Spinal cord (tissue), 10 donors: ENCODE data around the gene BRCA1. TPM values are rescaled to one million over a fixed set of nuclear protein-coding genes. Genes with fewer than 3 reads are reported as not detected.
"Not testable (repeated sequence)": the region's sequence is repeated elsewhere in the genome, so short reads cannot be mapped to it uniquely, and the experiment has no call there.

Experiments used
- DNase-seq, 6 donors: peaks; one replicate each; pipeline versions ENCODE4 v3.0.0 to v3.0.0-alpha.2; 2013 to 2015; ENCODE audit warnings: low spot score in 6 of 6, low read depth in 4 of 6
- H3K27ac ChIP-seq: one replicate; pipeline ENCODE4 v1.5.1; 2013; ENCODE audit warnings: low read depth, low read length, control low read depth
- H3K27me3 ChIP-seq: one replicate; pipeline ENCODE4 v1.6.1; 2013; ENCODE audit warnings: low read length; ENCODE audit not compliant: control insufficient read depth, insufficient read depth
- H3K36me3 ChIP-seq: one replicate; pipeline ENCODE4 v1.6.1; 2013; ENCODE audit warnings: low read length; ENCODE audit not compliant: control insufficient read depth, insufficient read depth
- H3K4me1 ChIP-seq: one replicate; pipeline ENCODE4 v1.6.1; 2013; ENCODE audit warnings: low read length; ENCODE audit not compliant: control insufficient read depth, insufficient read depth
- H3K4me3 ChIP-seq: one replicate; pipeline ENCODE4 v1.5.1; 2013; ENCODE audit warnings: low read depth, low read length, control low read depth
- H3K9me3 ChIP-seq: one replicate; pipeline ENCODE4 v1.6.1; 2013; ENCODE audit warnings: low read length; ENCODE audit not compliant: control insufficient read depth, insufficient read depth
- WGBS: methylation state at CpG from one replicate; pipeline ENCODE4 v1.1.5; 2013; ENCODE audit warnings: missing lambda C conversion rate; ENCODE audit not compliant: insufficient coverage; 5-methylcytosine and 5-hydroxymethylcytosine counted together
- long read RNA-seq, 4 donors: transcript quantifications; one replicate each; lab custom pipeline, GENCODE V29; 2026
- polyA plus RNA-seq, 2 donors: library from polyadenylated mRNA; unstranded; fragments of 120-200 nt; gene quantifications; one replicate each; pipeline ENCODE4 v1.2.1, GENCODE V29; 2013; ENCODE audit not compliant: insufficient read length in 2 of 2
- total RNA-seq, 2 donors: library from RNA; depleted of rRNA in 1 of 2; stranded (reverse); fragments of 120-200 nt in 1 of 2; fragments of >200 nt in 1 of 2; gene quantifications; one replicate each; pipeline versions ENCODE4 v1.2.3 to v1.2.4, GENCODE V29; 2013 to 2014
- donor health status: healthy.

BRCA1 gene
- 10 to 100 TPM; 11.7 to 16.2 TPM for total RNA-seq
- 1 to 10 TPM; 8.5 to 9.1 TPM for polyA plus RNA-seq
- long read RNA-seq, donor 1, partial matches to known transcripts: 0 of 6 reads
- long read RNA-seq, donor 1, other reads (novel, unspliced or antisense): 6 of 6 reads
- long read RNA-seq, donor 2, partial matches to known transcripts: 7 of 7 reads
- long read RNA-seq, donor 2, other reads (novel, unspliced or antisense): 0 of 7 reads
- long read RNA-seq, donor 3, partial matches to known transcripts: 10 of 11 reads
- long read RNA-seq, donor 3, other reads (novel, unspliced or antisense): 0 of 11 reads
- long read RNA-seq, donor 4, partial matches to known transcripts: 92 of 103 reads
- long read RNA-seq, donor 4, other reads (novel, unspliced or antisense): 11 of 103 reads

GRCh38 chr17:43125133-43125966 lies at the start of gene BRCA1:
Gene BRCA1 (minus strand): TSS chr17:43125364. CDS start chr17:43124096, 1,268 bp downstream.
- under 1% methylated on average over 25 of the region's 38 CpGs for WGBS

GRCh38 chr17:43171586-43172487 lies 46.7 kb upstream of the BRCA1 start:
- Histone ChIP-seq H3K36me3 (peaks cover 8% of the 10 kb centered on the region), H3K27ac (peak overlapping the region; percentile 98), H3K9me3 (no peaks in the 10 kb centered on the region), H3K4me1 (peaks cover 31% of the 10 kb centered on the region), H3K4me3 (peak overlapping the region; percentile 70), H3K27me3 (no peaks in the 10 kb centered on the region)
- peak in 4 of 6 donors; percentile 15 to 76 (median 47) for DNase-seq
- WGBS: 35% methylated on average over 9 of the region's 12 CpGs

More at GRCh38 chr17:43125133-43125966, at the start of gene BRCA1:
- peak within 1 kb of the TSS; percentile 67 for H3K27ac ChIP-seq
- H3K4me3 ChIP-seq: peak within 1 kb of the TSS; percentile 92
- H3K4me1 ChIP-seq: peaks cover 18% of the 10 kb centered on the region
- DNase-seq: peak; percentile 92 to 100 (median 97)
- H3K9me3 ChIP-seq: no peaks in the 10 kb centered on the region
- no peaks in the 10 kb centered on the region for H3K27me3 ChIP-seq
- H3K36me3 ChIP-seq: peaks cover 17% of the 10 kb centered on the region

GRCh38 chr17:43170766-43171585 lies 45.8 kb upstream of the BRCA1 start, which contains the start of gene NBR1:
Gene NBR1 (plus strand): TSS chr17:43171214. CDS start chr17:43175800, 4,586 bp downstream.
- peak; percentile 98 to 100 (median 99) for DNase-seq
- Histone ChIP-seq H3K36me3 (peaks cover 11% of the 10 kb centered on the region), H3K27ac (peak within 1 kb of the TSS; percentile 98), H3K4me1 (peaks cover 31% of the 10 kb centered on the region), H3K27me3 (no peaks in the 10 kb centered on the region), H3K4me3 (peak within 1 kb of the TSS; percentile 70), H3K9me3 (no peaks in the 10 kb centered on the region)
- WGBS: under 1% methylated on average over 33 of the region's 41 CpGs

GRCh38 chr17:43170140-43170765 lies 45.1 kb upstream of the BRCA1 start:
- Histone ChIP-seq H3K4me3 (peak overlapping the region; percentile 70), H3K4me1 (peaks cover 31% of the 10 kb centered on the region), H3K27me3 (no peaks in the 10 kb centered on the region), H3K9me3 (no peaks in the 10 kb centered on the region), H3K27ac (peak overlapping the region; percentile 98), H3K36me3 (peaks cover 11% of the 10 kb centered on the region)
- DNase-seq: peak; percentile 82 to 98 (median 92)
- 0% methylated on average over 22 of the region's 27 CpGs for WGBS

GRCh38 chr17:43169561-43170139 lies 44.5 kb upstream of the BRCA1 start:
- Histone ChIP-seq H3K27me3 (no peaks in the 10 kb centered on the region), H3K4me3 (peak overlapping the region; percentile 70), H3K9me3 (no peaks in the 10 kb centered on the region), H3K36me3 (peaks cover 11% of the 10 kb centered on the region), H3K27ac (peak overlapping the region; percentile 98), H3K4me1 (peaks cover 31% of the 10 kb centered on the region)
- peak in 1 of 6 donors; percentile 7 for DNase-seq
- WGBS: 3% methylated on average over 29 of the region's 29 CpGs

- H3K4me1 ChIP-seq: peaks cover 19% of the 10 kb centered on the region
- not testable (repeated sequence) for H3K36me3 ChIP-seq, DNase-seq, H3K9me3 ChIP-seq, H3K4me3 ChIP-seq, H3K27me3 ChIP-seq, H3K27ac ChIP-seq
Observed at GRCh38 chr17:43165971-43166370, 40.8 kb upstream of the BRCA1 start.

GRCh38 chr17:43159957-43160356 lies 34.8 kb upstream of the BRCA1 start:
- H3K27me3 ChIP-seq, H3K9me3 ChIP-seq, H3K27ac ChIP-seq, H3K4me3 ChIP-seq, DNase-seq, H3K4me1 ChIP-seq: not testable (repeated sequence)
- WGBS: 96% methylated on average over 6 of the region's 8 CpGs
- peaks cover 16% of the 10 kb centered on the region for H3K36me3 ChIP-seq

- H3K27ac ChIP-seq, DNase-seq, H3K4me1 ChIP-seq, H3K9me3 ChIP-seq, H3K4me3 ChIP-seq, H3K27me3 ChIP-seq: not testable (repeated sequence)
- 100% methylated on average over 1 of the region's 25 CpGs for WGBS
- peaks cover 16% of the 10 kb centered on the region for H3K36me3 ChIP-seq
Observed at GRCh38 chr17:43159232-43159631, 34.1 kb upstream of the BRCA1 start.
